Keratinocyte (primary cell): ENCODE results near the gene TNFAIP3.

Source experiments
- EZH2 ChIP-seq: IDR thresholded peaks from one replicate; pipeline ENCODE4 v1.6.1; 2012; ENCODE audit warnings: inconsistent platforms, mild to moderate bottlenecking, low read length, moderate library complexity
- TF ChIP-seq, protein P1 (sequence below), 3 experiments: IDR thresholded peaks in 1 of 3; conservative IDR thresholded peaks in 1 of 3; optimal IDR thresholded peaks in 1 of 3; 2 replicates in 2 of 3; 3 replicates in 1 of 3; pipeline versions ENCODE3 to v1.5.1; 2011; ENCODE audit warnings: low read length in 3 of 3, mild to moderate bottlenecking in 3 of 3, moderate library complexity in 2 of 3, control low read depth in 1 of 3, inconsistent platforms in 1 of 3; ENCODE audit not compliant: insufficient read depth in 2 of 3; ENCODE audit errors: extremely low read depth in 1 of 3

DNA sequence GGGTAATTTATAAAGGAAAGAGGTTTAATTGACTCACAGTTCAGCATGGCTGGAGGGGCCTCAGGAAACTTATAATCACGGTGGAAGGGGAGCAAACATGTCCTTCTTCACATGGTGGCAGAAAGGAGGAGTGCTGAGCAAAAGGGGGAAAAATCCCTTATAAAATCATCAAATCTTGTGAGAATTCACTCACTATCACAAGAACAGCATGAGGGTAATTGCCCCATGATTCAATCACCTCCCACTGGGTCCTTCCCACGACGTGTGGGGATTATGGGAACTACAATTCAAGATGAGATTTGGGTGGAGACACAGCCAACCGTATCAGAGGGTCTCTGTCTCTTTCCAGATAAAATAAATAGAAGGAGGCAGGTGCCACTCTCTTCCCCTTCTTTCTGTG lies 48.7 kb downstream of the TNFAIP3 start:
- TF ChIP-seq, protein P1, sequence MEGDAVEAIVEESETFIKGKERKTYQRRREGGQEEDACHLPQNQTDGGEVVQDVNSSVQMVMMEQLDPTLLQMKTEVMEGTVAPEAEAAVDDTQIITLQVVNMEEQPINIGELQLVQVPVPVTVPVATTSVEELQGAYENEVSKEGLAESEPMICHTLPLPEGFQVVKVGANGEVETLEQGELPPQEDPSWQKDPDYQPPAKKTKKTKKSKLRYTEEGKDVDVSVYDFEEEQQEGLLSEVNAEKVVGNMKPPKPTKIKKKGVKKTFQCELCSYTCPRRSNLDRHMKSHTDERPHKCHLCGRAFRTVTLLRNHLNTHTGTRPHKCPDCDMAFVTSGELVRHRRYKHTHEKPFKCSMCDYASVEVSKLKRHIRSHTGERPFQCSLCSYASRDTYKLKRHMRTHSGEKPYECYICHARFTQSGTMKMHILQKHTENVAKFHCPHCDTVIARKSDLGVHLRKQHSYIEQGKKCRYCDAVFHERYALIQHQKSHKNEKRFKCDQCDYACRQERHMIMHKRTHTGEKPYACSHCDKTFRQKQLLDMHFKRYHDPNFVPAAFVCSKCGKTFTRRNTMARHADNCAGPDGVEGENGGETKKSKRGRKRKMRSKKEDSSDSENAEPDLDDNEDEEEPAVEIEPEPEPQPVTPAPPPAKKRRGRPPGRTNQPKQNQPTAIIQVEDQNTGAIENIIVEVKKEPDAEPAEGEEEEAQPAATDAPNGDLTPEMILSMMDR (optimal IDR thresholded peaks at IDR 0.05 in 1 of 3, IDR thresholded peaks at IDR 0.05 in 1 of 3, conservative IDR thresholded peaks at IDR 0.05 in 1 of 3; ENCODE audit: extremely low read depth in 1 of 3, insufficient read depth in 2 of 3, low read length in 3 of 3) = no peak
- no peak for TF ChIP-seq EZH2
